Endothelial cell of umbilical vein (primary cell): ENCODE data around the gene TM9SF3. TPM values are rescaled to one million over a fixed set of nuclear protein-coding genes. Genes with fewer than 3 reads are reported as not detected.

Experiments used
- Bru-seq: library from RNA; stranded (reverse); fragments of 400-500 nt; gene quantifications from one replicate; lab custom pipeline; 2021; lab: Mats Ljungman, UMichigan
- BruChase-seq, 2 experiments: library from RNA; stranded (reverse); fragments of 400-500 nt; gene quantifications; one replicate each; lab custom pipeline; 2021; lab: Mats Ljungman, UMichigan
- BruUV-seq: library from RNA; stranded (reverse); fragments of 400-500 nt; replicated peaks from 2 replicates; lab custom pipeline; 2021; lab: Mats Ljungman, UMichigan
- CTCF ChIA-PET: fragments of 300-600, 350-600 bp; sonication (Branson Sonifier 250); formaldehyde crosslinking; loops from one replicate; lab custom pipeline; 2021; ENCODE audit warnings: antibody characterized with exemption, inconsistent platforms; lab: Charles Lee
- POLR2A ChIA-PET: fragments of 300-600, 350-600 bp; sonication (Branson Sonifier 250); formaldehyde crosslinking; loops from one replicate; lab custom pipeline; 2021; ENCODE audit warnings: antibody characterized with exemption, inconsistent platforms; lab: Charles Lee
- DNase-seq: peaks from one replicate; pipeline ENCODE4 v3.0.0-alpha.2; 2011; ENCODE audit warnings: low read depth, low spot score
- FAIRE-seq: peaks from 2 replicates; lab custom pipeline; 2011; peaks lifted over from hg19 to GRCh38; lab: Jason Lieb, UNC
- H2AFZ ChIP-seq: 2 replicates; pipeline ENCODE4 v1.6.0; 2012; ENCODE audit warnings: low read depth, low read length, control low read depth, inconsistent platforms
- H3K27ac ChIP-seq: 2 replicates; pipeline ENCODE4 v1.5.1; 2011; ENCODE audit warnings: low read depth, mild to moderate bottlenecking, control low read depth, low read length, moderate library complexity; ENCODE audit not compliant: insufficient read depth
- H3K27me3 ChIP-seq, 2 experiments: 2 replicates each; pipeline versions ENCODE4 v1.6.0 to v1.6.1; 2011; ENCODE audit warnings: low read length in 2 of 2, mixed read lengths in 1 of 2; ENCODE audit not compliant: control insufficient read depth in 2 of 2, insufficient read depth in 2 of 2
- H3K36me3 ChIP-seq, 2 experiments: 2 replicates in 1 of 2; 3 replicates in 1 of 2; pipeline ENCODE4 v1.5.1; 2011; ENCODE audit warnings: low read length in 2 of 2, mild to moderate bottlenecking in 1 of 2, moderate library complexity in 1 of 2; ENCODE audit not compliant: control insufficient read depth in 2 of 2, insufficient read depth in 2 of 2; ENCODE audit errors: extremely low read depth in 1 of 2
- H3K4me1 ChIP-seq: 3 replicates; pipeline ENCODE4 v1.5.1; 2011; ENCODE audit warnings: mild to moderate bottlenecking, low read length; ENCODE audit not compliant: control insufficient read depth, insufficient read depth; ENCODE audit errors: extremely low read depth
- H3K4me2 ChIP-seq: 2 replicates; pipeline ENCODE4 v1.6.1; 2011; ENCODE audit warnings: low read length, control low read depth, mixed read lengths; ENCODE audit not compliant: insufficient read depth
- H3K4me3 ChIP-seq, 3 experiments: fragments of 200-600 bp in 1 of 3; sonication (generic), shearing (Covaris generic) in 1 of 3; replicated peaks in 1 of 3; 2 replicates each; pipeline ENCODE4 v1.5.1; 2011 to 2016; ENCODE audit warnings: control low read depth in 3 of 3, low read length in 3 of 3, mild to moderate bottlenecking in 2 of 3, inconsistent platforms in 1 of 3, low read depth in 1 of 3, moderate library complexity in 1 of 3; ENCODE audit not compliant: insufficient read depth in 1 of 3
- H3K79me2 ChIP-seq: 2 replicates; pipeline ENCODE4 v1.6.0; 2012; ENCODE audit warnings: low read length, inconsistent platforms; ENCODE audit not compliant: control insufficient read depth, insufficient read depth
- H3K9ac ChIP-seq: replicated peaks from 2 replicates; pipeline ENCODE3; 2011; ENCODE audit warnings: low read length, control low read depth; ENCODE audit not compliant: insufficient read depth; ENCODE audit errors: extremely low read depth
- H3K9me1 ChIP-seq: replicated peaks from 3 replicates; pipeline ENCODE4 v1.6.0; 2011; ENCODE audit warnings: mild to moderate bottlenecking, low read length; ENCODE audit not compliant: control insufficient read depth, insufficient read depth; ENCODE audit errors: extremely low read depth
- H3K9me3 ChIP-seq: replicated peaks from 2 replicates; pipeline ENCODE4 v1.5.1; 2012; ENCODE audit warnings: low read length, inconsistent platforms; ENCODE audit not compliant: control insufficient read depth, insufficient read depth
- H4K20me1 ChIP-seq: replicated peaks from 2 replicates; pipeline ENCODE3; 2011; ENCODE audit warnings: mild to moderate bottlenecking, low read length; ENCODE audit not compliant: control insufficient read depth, insufficient read depth; ENCODE audit errors: extremely low read depth
- CTCF ChIP-seq, 2 donors: IDR thresholded peaks; 1 replicate in 1 of 2; 2 replicates in 1 of 2; pipeline ENCODE4 v1.5.1; 2011; ENCODE audit warnings: low read length in 2 of 2, mild to moderate bottlenecking in 2 of 2, moderate library complexity in 2 of 2, control low read depth in 1 of 2, inconsistent platforms in 1 of 2, low read depth in 1 of 2; ENCODE audit not compliant: insufficient read depth in 1 of 2; ENCODE audit errors: extremely low read depth in 1 of 2
- FOS ChIP-seq: IDR thresholded peaks from 2 replicates; pipeline ENCODE4 v1.6.1; 2011; ENCODE audit warnings: mild to moderate bottlenecking, low read length, moderate library complexity, borderline replicate concordance; ENCODE audit not compliant: insufficient read depth
- MYC ChIP-seq: IDR thresholded peaks from one replicate; pipeline ENCODE4 v1.6.1; 2011; ENCODE audit warnings: mild to moderate bottlenecking, low read depth, low read length
- POLR2A ChIP-seq: IDR thresholded peaks from 2 replicates; pipeline ENCODE4 v1.6.1; 2012; ENCODE audit warnings: low read depth, mild to moderate bottlenecking, control low read depth, low read length
- POLR2AphosphoS5 ChIP-seq: IDR thresholded peaks from 2 replicates; pipeline ENCODE4 v1.6.1; 2012; ENCODE audit warnings: low read depth, mild to moderate bottlenecking, control low read depth, low read length, moderate library complexity; ENCODE audit not compliant: insufficient read depth
- dilution Hi-C: fragments of 300-500 bp; cut with MboI; formaldehyde crosslinking; loops from one replicate; pipeline ENCODE4 v1.15.0; 2019; ENCODE audit warnings: low sequenced_read_pairs; ENCODE audit not compliant: extremely low pct_ligation_motif_present
- intact Hi-C: fragments of 100-400 bp; cut with micrococcal nuclease; formaldehyde crosslinking; loops from one replicate; pipeline ENCODE4 v1.10.0; 2022
- long read RNA-seq: library from polyadenylated mRNA; stranded (forward); transcript quantifications from one replicate; pipeline ENCODE4 v2.0.0, GENCODE V29; 2021
- polyA minus RNA-seq, 3 experiments: library from RNA; depleted of rRNA, polyadenylated mRNA; stranded (reverse); fragments of >200 nt; gene quantifications; 1 replicate in 1 of 3; 2 replicates in 2 of 3; pipeline ENCODE4 v1.2.3, GENCODE V29; 2011
- polyA plus RNA-seq, 4 experiments: library from polyadenylated mRNA; depleted of rRNA in 3 of 4; stranded (reverse) in 3 of 4; unstranded in 1 of 4; fragments of >200 nt; gene quantifications; 2 replicates each; pipeline versions ENCODE4 v1.2.1 to v1.2.3, GENCODE V29; 2011 to 2012; ENCODE audit warnings: missing spikeins in 1 of 4
- total RNA-seq: library from RNA; stranded (reverse); gene quantifications from 2 replicates; pipeline ENCODE4 v1.2.3, GENCODE V29; 2021

Gene TM9SF3
- 142 and 144 TPM in 2 replicates for total RNA-seq
- 88.6 and 133 TPM in 2 replicates for polyA plus RNA-seq
- 60.8 and 72.8 TPM in 2 replicates for polyA plus RNA-seq (2011; cell fraction: cytosol; rRNA removed)
- 43.7 and 70.9 TPM in 2 replicates for polyA plus RNA-seq (2011; cell fraction: nucleus; rRNA removed)
- polyA plus RNA-seq (2012): 83.0 and 137 TPM in 2 replicates
- polyA minus RNA-seq: 91.4 and 108 TPM in 2 replicates
- polyA minus RNA-seq (2011; cell fraction: cytosol; rRNA and poly(A)+ RNA removed): 42.2 TPM
- 85.2 and 115 TPM in 2 replicates for polyA minus RNA-seq (2011; cell fraction: nucleus; rRNA and poly(A)+ RNA removed)
- Bru-seq, nascent RNA: percentile 96 among the genes with signal in this experiment
- percentile 97 among the genes with signal in this experiment for BruChase-seq, experiment 1, labeled RNA remaining after a 6-hour chase
- percentile 94 among the genes with signal in this experiment for BruChase-seq, experiment 2, labeled RNA remaining after a 2-hour chase
- long read RNA-seq, full-length matches to known transcripts: 583 of 694 reads
- long read RNA-seq, partial matches to known transcripts: 22 of 694 reads
- long read RNA-seq, other reads (novel, unspliced or antisense): 89 of 694 reads

GRCh38 chr10:96586419-96587263 is at the start of gene TM9SF3:
Gene TM9SF3 (minus strand): TSS chr10:96587012. CDS start chr10:96586835, 177 bp downstream.
- Histone ChIP-seq H3K9me1 (no peaks in the 10 kb centered on the region), H3K4me1 (peaks cover 53% of the 10 kb centered on the region), H3K9me3 (no peaks in the 10 kb centered on the region), H3K27me3 (no peaks in the 10 kb centered on the region), H3K36me3 (no peaks in the 10 kb centered on the region), H3K79me2 (peaks cover 50% of the 10 kb centered on the region), H3K4me2 (peak within 1 kb of the TSS; percentile 98), H3K9ac (peak within 1 kb of the TSS; percentile 97), H3K4me3 (peak within 1 kb of the TSS; percentile 59 to 92 (median 61)), H3K27ac (peak within 1 kb of the TSS; percentile 98), H4K20me1 (peaks cover 19% of the 10 kb centered on the region), H2AFZ (peak within 1 kb of the TSS; percentile 74)
- BruUV-seq: no TSS peak
- dilution Hi-C loops: no loop called here
- ChIA-PET CTCF (interaction anchor here (0.6 to 1.5 kb wide), 6 partner anchors 20 to 631 kb away, joined by 3 to 7 read pairs (median 4); partner anchors contain the start of gene TLL2), POLR2A (no interaction called here)
- peak; percentile 58 for TF ChIP-seq FOS
- peak; percentile 89 for TF ChIP-seq POLR2AphosphoS5
- TF ChIP-seq MYC: no peak
- TF ChIP-seq CTCF (IDR thresholded peaks at IDR 0.05; ENCODE audit: extremely low read depth in 1 of 2, insufficient read depth in 1 of 2, low read depth in 1 of 2, low read length in 2 of 2): no peak
- peak; percentile 26 for TF ChIP-seq POLR2A
- peak; percentile 64 for FAIRE-seq
- intact Hi-C loops: loop anchor here (1.0 to 10.0 kb wide), 6 partner anchors 54 to 542 kb away; partner anchors contain the start of genes CCNJ and TLL2
- DNase-seq: peak; percentile 84
